SH-SY5Y (cell line): ENCODE results near the gene HOXB5.

Experiments used
- GATA2 ChIP-seq: IDR thresholded peaks from 2 replicates; pipeline ENCODE4 v1.6.1; 2011; ENCODE audit warnings: mild to moderate bottlenecking, low read depth, low read length
- GATA3 ChIP-seq: IDR thresholded peaks from 2 replicates; pipeline ENCODE4 v1.6.1; 2011; ENCODE audit warnings: low read depth, mild to moderate bottlenecking, low read length, moderate library complexity

HOXB5 gene

DNA sequence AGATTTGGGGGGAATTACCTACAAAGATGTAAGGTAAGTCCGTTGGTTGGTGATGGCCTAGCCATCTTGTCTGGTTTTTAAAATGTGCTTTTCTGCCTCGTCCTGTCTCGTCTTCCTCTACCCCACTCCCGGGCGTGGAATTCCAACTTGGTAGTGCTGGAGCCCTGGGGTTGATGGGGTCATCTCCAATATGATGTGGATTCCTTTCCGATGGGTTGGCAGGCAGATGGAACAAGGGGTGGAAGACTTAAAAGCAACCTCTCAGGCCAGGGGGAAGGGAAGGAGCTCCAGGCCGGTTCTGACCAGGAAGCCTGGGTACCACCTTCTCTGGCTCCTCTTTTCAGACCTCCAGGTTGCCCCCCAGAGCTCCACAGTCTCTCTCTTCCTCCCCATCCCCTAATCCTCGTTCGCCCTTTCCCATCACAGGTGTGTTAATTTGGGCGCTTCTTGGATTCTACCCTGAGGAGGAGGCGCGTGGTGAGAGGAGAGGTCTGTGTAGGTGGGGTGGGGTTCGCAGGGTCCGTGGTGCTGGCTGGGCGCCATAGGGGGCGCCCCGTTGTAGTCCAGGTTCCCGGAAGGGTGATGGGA lies 43.6 kb downstream of the HOXB5 start:
- no peak for TF ChIP-seq GATA3
- no peak for TF ChIP-seq GATA2

GRCh38 chr17:48549281-48549630 lies 44.3 kb downstream of the HOXB5 start:
- TF ChIP-seq GATA2 (no peak), GATA3 (no peak)

DNA sequence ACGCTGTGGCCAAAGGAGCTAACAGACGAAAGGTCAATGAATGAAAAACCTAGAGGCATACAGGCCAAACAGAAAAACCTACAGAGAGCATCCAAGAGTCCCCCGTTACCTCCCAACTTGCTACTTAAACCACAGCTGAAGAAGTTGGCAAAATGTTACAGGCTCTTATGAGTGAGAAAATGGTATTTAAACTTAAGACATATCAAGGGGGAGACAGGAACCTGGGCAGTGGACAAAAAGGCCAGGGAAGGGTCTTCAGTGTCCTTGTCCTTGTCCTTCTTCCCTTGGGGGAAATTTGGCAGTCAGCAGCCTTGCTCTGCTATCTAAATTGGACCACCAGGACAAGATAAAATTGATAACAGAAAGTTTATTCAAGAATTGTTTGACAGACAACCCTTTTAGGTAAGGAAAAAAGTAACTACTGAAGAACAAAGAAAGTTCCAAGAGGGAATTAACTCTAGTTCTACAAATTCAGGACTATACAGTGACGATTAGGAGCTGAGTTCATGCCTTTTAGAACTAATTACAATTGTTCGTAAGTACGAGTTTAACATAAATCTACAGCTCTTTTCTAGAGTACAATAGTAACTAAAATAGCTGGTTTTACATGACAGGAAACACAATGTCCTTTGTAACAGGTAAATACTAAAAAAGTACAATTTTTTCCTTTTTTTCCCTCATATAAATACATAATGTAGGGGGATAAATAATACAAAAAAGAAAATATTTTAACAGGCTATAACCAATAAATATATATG lies 44.9 kb downstream of the HOXB5 start:
- TF ChIP-seq GATA2 (no peak), GATA3 (no peak)

DNA sequence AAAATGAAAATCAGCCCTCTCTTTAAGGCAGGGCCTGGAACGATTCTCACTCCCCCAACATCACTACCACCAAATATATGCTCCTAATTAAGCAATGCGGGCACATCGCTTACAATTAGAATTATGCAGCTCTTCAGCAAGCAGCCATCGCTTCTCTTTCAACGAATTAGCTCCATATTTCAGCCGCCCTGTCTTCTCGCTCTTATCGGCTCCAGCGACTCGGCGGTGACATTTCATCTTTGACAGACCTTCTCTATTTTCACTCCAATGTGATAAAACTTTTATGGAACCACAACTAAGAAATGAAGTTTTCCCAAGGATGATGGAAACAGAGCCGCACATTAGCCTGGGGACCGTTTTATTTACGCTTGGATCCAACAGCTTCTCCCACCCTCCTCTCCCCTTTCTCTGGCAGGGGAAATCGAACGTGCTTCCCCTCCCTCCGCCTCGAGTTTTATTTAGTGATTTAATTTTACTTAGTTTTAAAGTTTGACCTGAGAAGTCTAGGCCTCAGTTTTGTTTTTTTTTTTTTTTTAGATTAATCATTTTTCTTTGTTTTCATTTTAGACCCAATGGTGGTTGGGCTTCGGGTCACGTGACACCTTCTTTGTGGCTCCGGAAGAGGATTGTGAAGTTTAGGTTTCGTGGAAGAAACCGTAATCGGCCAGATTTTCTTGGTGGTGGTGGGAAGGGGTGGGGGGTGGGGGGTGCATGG lies 45.6 kb downstream of the HOXB5 start:
- TF ChIP-seq GATA2 = no peak
- no peak for TF ChIP-seq GATA3

GRCh38 chr17:48546924-48547807 lies 46.4 kb downstream of the HOXB5 start:
- no peak for TF ChIP-seq GATA2
- TF ChIP-seq GATA3 = no peak

DNA sequence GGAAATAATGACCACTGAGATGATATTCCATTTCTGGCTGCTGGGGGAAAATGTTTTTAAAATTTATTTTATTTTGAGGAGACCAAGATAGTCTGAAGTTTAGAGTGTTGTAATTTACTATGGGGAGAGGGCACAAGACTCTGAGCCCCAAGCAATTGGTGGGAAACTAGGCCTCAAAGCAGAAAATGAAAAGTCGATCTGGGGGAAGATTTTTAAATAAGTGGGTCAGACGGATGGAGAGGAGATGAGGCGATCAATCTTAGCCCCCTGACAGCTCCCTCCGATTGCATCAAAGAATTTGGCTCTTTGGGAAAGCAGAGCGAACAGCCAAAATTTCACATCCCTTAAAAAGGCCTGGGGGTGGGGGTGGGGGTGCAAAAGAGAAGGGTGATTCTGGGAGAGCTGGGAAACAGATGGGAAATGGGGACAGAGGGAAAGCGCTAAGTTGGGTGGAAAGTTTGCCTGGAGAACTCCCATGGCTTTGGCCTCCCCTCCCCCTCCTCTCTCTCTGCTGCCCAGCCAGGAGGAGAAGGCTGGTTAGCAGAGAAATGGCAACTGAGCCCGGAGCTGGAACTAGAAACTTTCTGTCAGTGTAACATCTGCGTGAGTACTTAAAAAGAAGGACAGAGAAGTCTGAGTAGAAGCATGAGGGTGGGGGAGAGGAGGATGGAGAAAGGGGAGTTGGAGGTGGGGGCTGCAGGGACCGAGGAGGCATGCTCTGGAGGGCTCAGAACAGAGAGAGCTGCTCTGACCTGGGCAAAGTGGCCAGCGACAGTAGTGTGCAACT lies 47.2 kb downstream of the HOXB5 start:
- TF ChIP-seq GATA3 (no peak), GATA2 (no peak)

GRCh38 chr17:48545539-48545938 lies 48.0 kb downstream of the HOXB5 start:
- TF ChIP-seq GATA2 (no peak), GATA3 (no peak)

GRCh38 chr17:48545022-48545375 lies 48.6 kb downstream of the HOXB5 start, which contains the start of gene HOXB2:
TSS of gene HOXB2 (minus strand) at chr17:48545109. CDS start at chr17:48544911, 198 bp downstream.
- no peak for TF ChIP-seq GATA3
- no peak for TF ChIP-seq GATA2

GRCh38 chr17:48544349-48545021 lies 49.1 kb downstream of the HOXB5 start:
- TF ChIP-seq GATA2 = no peak
- TF ChIP-seq GATA3 = no peak

DNA sequence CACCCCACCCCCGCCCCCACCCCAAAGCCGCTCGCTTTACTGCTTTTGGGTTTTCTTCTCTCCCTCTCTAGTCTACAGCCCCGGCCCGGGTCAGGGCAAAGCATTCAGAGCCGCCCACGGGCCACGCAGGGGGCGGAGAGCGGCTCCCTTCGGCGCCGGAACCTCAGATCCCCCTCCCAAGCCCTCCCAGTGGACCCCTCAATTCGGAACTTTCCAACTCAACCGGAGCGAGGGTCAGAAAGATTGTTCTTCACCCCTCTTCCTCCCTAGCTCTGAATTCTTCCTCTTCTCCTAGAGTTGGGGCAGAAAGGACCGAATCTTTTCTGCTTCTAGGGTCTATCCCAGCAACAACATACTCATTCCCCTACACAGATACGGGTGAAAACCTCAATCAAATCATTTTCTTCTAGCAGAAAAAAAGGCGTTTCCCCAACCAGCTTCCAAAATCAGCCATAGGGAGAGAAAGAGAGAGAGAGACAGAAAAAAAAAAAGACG lies 49.7 kb downstream of the HOXB5 start:
- TF ChIP-seq GATA3 = no peak
- no peak for TF ChIP-seq GATA2

DNA sequence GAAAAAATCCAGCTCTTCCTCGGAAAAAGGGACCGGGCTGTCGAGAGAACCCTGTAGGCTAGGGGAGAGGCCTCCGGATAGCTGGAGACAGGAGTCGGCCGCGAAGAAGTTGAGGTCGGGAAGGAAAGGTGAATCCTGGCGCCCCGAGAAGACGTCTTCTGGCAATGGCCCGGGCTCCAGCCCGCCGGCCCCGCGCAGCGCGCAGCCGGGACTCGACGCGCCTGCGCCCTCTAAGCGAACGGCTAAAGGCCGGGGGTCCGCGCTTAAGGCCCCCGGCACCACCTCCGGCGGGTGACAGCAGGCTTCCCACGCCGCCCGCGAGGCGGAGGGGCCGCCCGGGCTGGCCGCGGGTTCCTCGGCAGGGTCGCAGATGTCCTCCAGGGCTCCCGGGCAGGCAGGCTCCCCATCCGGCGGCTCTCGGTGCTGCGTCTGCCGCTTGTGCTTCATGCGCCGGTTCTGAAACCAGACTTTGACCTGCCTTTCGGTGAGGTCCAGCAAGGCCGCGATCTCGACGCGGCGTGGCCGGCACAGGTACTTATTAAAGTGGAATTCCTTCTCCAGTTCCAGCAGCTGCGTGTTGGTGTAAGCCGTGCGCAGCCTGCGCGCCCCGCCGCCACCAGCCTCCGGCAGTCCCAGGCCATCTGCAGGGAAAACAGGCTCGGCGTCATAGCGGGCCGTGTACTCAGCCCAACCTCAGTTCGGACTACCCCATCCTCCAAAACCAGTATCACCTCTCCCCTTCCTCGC lies 50.3 kb downstream of the HOXB5 start:
- TF ChIP-seq GATA3 (no peak), GATA2 (no peak)

DNA sequence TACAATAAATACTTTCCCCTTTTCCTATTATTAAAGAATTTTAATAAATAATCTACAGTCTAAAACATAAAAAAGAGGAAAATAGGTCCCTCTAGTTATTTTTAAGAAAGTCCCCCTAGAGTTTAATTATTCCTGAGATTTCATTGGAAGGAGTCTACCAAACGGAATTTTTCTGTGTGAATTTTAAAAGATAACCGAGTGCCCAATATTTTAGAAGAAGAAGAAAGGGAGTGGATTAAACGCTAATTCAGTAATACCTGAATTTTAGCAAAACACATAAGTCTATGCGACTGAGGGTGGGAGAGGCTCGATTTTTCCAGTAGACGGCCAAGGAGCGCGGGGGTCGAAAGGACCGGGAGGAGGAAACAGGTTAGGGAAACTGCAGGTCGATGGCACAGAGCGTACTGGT lies 50.9 kb downstream of the HOXB5 start:
- TF ChIP-seq GATA3 (no peak), GATA2 (no peak)
